Neutrophil (primary cell): ENCODE results near the gene GOLT1A.
A peak's percentile ranks its signal among the peaks of the same experiment; 100 is the strongest.

ENCODE experiments used
- H3K27ac ChIP-seq: fragments of 200-600 bp; sonication (generic); 2 replicates; pipeline ENCODE4 v1.5.1; 2016; ENCODE audit warnings: mild to moderate bottlenecking, moderate library complexity
- H3K27me3 ChIP-seq: fragments of 200-600 bp; sonication (generic); 2 replicates; pipeline ENCODE4 v1.6.0; 2016; ENCODE audit warnings: mild to moderate bottlenecking
- H3K36me3 ChIP-seq: fragments of 200-600 bp; sonication (generic); 2 replicates; pipeline ENCODE4 v1.5.1; 2017
- H3K4me1 ChIP-seq, 2 experiments: fragments of 200-600 bp in 1 of 2; sonication (generic) in 1 of 2; 1 replicate in 1 of 2; 2 replicates in 1 of 2; pipeline versions ENCODE4 v1.5.1 to v1.6.1; 2013 to 2016; ENCODE audit warnings: low read depth in 1 of 2, low read length in 1 of 2, mild to moderate bottlenecking in 1 of 2, moderate library complexity in 1 of 2; ENCODE audit not compliant: control insufficient read depth in 1 of 2, insufficient read depth in 1 of 2
- H3K4me3 ChIP-seq, 2 experiments: fragments of 200-600 bp in 1 of 2; sonication (generic) in 1 of 2; 1 replicate in 1 of 2; 2 replicates in 1 of 2; pipeline ENCODE4 v1.5.1; 2013 to 2016; ENCODE audit warnings: low read depth in 1 of 2, low read length in 1 of 2, mild to moderate bottlenecking in 1 of 2, moderate library complexity in 1 of 2
- H3K9me3 ChIP-seq: fragments of 200-600 bp; sonication (generic); 2 replicates; pipeline ENCODE4 v1.5.1; 2016
- CTCF ChIP-seq: fragments of 200-600 bp; sonication (generic); IDR thresholded peaks from 2 replicates; pipeline ENCODE4 v1.5.1; 2016; ENCODE audit warnings: antibody characterized with exemption

The GOLT1A gene

GRCh38 chr1:204169858-204170257, 43.9 kb downstream of the GOLT1A start:
- Histone ChIP-seq H3K27ac (no peak overlapping the region), H3K9me3 (peaks cover 22% of the 10 kb centered on the region)
- no peak for TF ChIP-seq CTCF

GRCh38 chr1:204167730-204168129, 46.1 kb downstream of the GOLT1A start:
- Histone ChIP-seq H3K36me3 (no peaks in the 10 kb centered on the region), H3K27me3 (peaks cover 23% of the 10 kb centered on the region), H3K4me1 (no peaks in the 10 kb centered on the region), H3K9me3 (peaks cover 22% of the 10 kb centered on the region), H3K27ac (no peak overlapping the region), H3K4me3 (no peak overlapping the region)
- TF ChIP-seq CTCF = no peak

More at GRCh38 chr1:204169858-204170257, 43.9 kb downstream of the GOLT1A start:
- H3K27me3 ChIP-seq = peaks cover 23% of the 10 kb centered on the region
- no peaks in the 10 kb centered on the region for H3K4me1 ChIP-seq
- no peaks in the 10 kb centered on the region for H3K36me3 ChIP-seq
- no peak overlapping the region for H3K4me3 ChIP-seq

- Histone ChIP-seq H3K36me3 (no peaks in the 10 kb centered on the region), H3K27ac (no peak within 1 kb of the TSS), H3K9me3 (peaks cover 22% of the 10 kb centered on the region), H3K4me1 (no peaks in the 10 kb centered on the region), H3K27me3 (peaks cover 27% of the 10 kb centered on the region), H3K4me3 (no peak within 1 kb of the TSS)
- no peak for TF ChIP-seq CTCF
These were observed 47.6 kb downstream of the GOLT1A start, which contains the start of gene REN for GRCh38 chr1:204166219-204166618. Gene REN (minus strand): TSS chr1:204166337. CDS start chr1:204166293, 44 bp downstream.

- peak; percentile 90 for TF ChIP-seq CTCF
- no peaks in the 10 kb centered on the region for H3K36me3 ChIP-seq
- no peaks in the 10 kb centered on the region for H3K9me3 ChIP-seq
- H3K27me3 ChIP-seq = peaks cover 28% of the 10 kb centered on the region
- no peak overlapping the region for H3K27ac ChIP-seq
- no peak overlapping the region for H3K4me3 ChIP-seq
- H3K4me1 ChIP-seq = no peaks in the 10 kb centered on the region
These were observed 51.2 kb downstream of the GOLT1A start for GRCh38 chr1:204162494-204163074.

GRCh38 chr1:204161609-204162493, 51.9 kb downstream of the GOLT1A start:
- H3K9me3 ChIP-seq = no peaks in the 10 kb centered on the region
- H3K36me3 ChIP-seq = no peaks in the 10 kb centered on the region
- H3K27me3 ChIP-seq = peaks cover 26% of the 10 kb centered on the region
- no peak overlapping the region for H3K27ac ChIP-seq
- TF ChIP-seq CTCF = no peak
- H3K4me1 ChIP-seq = no peaks in the 10 kb centered on the region
- H3K4me3 ChIP-seq = no peak overlapping the region
